NCI-H1105 (cell line): ENCODE data around the gene TMEM253.

Source experiments
- DNase-seq: peaks from one replicate; lab custom pipeline; 2025; lab: John Stamatoyannopoulos, UW

Gene TMEM253

GRCh38 chr14:21071225-21072030 lies 29.4 kb upstream of the TMEM253 start:
- DNase-seq = peak; percentile 76

- no peak for DNase-seq
These were observed 28.8 kb upstream of the TMEM253 start for GRCh38 chr14:21072031-21072473.

- DNase-seq = no peak
These were observed 28.0 kb upstream of the TMEM253 start for GRCh38 chr14:21072781-21073339.

GRCh38 chr14:21073921-21074320 lies 26.9 kb upstream of the TMEM253 start:
- DNase-seq = no peak

- no peak for DNase-seq
These were observed 26.2 kb upstream of the TMEM253 start for GRCh38 chr14:21074398-21075272.

- no peak for DNase-seq
These were observed 25.0 kb upstream of the TMEM253 start for GRCh38 chr14:21075719-21076437.

- no peak for DNase-seq
These were observed 23.2 kb upstream of the TMEM253 start for GRCh38 chr14:21077672-21078071.

- DNase-seq = no peak
These were observed 22.6 kb upstream of the TMEM253 start for GRCh38 chr14:21078287-21078686.

- DNase-seq = no peak
These were observed 22.1 kb upstream of the TMEM253 start for GRCh38 chr14:21078726-21079125.

- DNase-seq = no peak
These were observed 19.2 kb upstream of the TMEM253 start for GRCh38 chr14:21081521-21082142.

- no peak for DNase-seq
These were observed 17.1 kb upstream of the TMEM253 start for GRCh38 chr14:21083565-21084325.

- no peak for DNase-seq
These were observed 16.5 kb upstream of the TMEM253 start for GRCh38 chr14:21084396-21084795.

GRCh38 chr14:21084998-21085853 lies 15.6 kb upstream of the TMEM253 start:
- no peak for DNase-seq

- no peak for DNase-seq
These were observed 14.0 kb upstream of the TMEM253 start for GRCh38 chr14:21086908-21087293.

- peak; percentile 67 for DNase-seq
These were observed 13.4 kb upstream of the TMEM253 start for GRCh38 chr14:21087294-21088091.

GRCh38 chr14:21088687-21089086 lies 12.2 kb upstream of the TMEM253 start:
- DNase-seq = no peak

GRCh38 chr14:21089271-21089670 lies 11.6 kb upstream of the TMEM253 start:
- DNase-seq = no peak

GRCh38 chr14:21089877-21090193 lies 11.0 kb upstream of the TMEM253 start:
- no peak for DNase-seq
